GM12891 (cell line): ENCODE data around the gene SLC38A10.

ENCODE experiments used
- POLR2A ChIP-seq: IDR thresholded peaks from 2 replicates; pipeline ENCODE4 v1.6.1; 2011; ENCODE audit warnings: low read depth, low read length, control low read depth
- POLR2AphosphoS5 ChIP-seq: IDR thresholded peaks from 2 replicates; pipeline ENCODE4 v1.6.1; 2011; ENCODE audit warnings: low read depth, low read length, control low read depth
- SPI1 ChIP-seq: IDR thresholded peaks from 2 replicates; pipeline ENCODE4 v1.6.1; 2011; ENCODE audit warnings: low read depth, low read length, control low read depth
- TAF1 ChIP-seq: IDR thresholded peaks from 2 replicates; pipeline ENCODE4 v1.6.1; 2011; ENCODE audit warnings: low read depth, low read length, control low read depth

DNA sequence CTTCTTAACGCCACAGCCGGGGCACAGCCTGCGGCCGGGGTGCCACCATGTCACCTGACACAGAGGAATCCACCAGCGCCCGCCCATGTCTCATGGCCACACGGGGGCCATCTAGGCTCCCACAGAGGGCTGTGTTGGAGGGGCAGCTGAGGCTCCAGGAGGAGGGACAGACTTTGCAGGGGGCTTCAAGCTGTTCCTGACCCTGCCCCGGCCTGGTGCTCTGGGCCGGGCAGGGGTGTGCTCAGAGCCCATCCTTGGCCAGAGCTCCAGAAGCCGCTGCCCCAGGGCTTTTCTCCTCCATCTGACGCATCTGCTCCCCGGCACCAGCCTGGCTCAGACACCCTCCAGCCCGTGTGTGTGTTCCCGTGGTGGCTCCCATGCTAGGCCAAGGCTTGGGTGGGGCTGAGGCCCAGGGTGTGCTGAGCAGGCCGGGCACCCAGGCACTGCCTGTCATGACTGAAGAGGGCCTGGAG is 7.8 kb upstream of the SLC38A10 start:
- TF ChIP-seq POLR2A (no peak), TAF1 (no peak), POLR2AphosphoS5 (no peak), SPI1 (no peak)
